ENCODE data around the gene BNIP2.
"Not testable (repeated sequence)": the region's sequence is repeated elsewhere in the genome, so short reads cannot be mapped to it uniquely, and the experiment has no call there.

Gene BNIP2

GRCh38 chr15:59687836-59688235 is 1.3 kb downstream of the BNIP2 start:
- peak; percentile 29 to 34 for ATAC-seq

- ATAC-seq: no peak
These were observed 2.7 kb downstream of the BNIP2 start for GRCh38 chr15:59686389-59686788.

GRCh38 chr15:59685737-59686297 is 3.3 kb downstream of the BNIP2 start:
- no peak for ATAC-seq

- no peak for ATAC-seq
These were observed 8.2 kb downstream of the BNIP2 start for GRCh38 chr15:59680870-59681269.

GRCh38 chr15:59680346-59680745 is 8.8 kb downstream of the BNIP2 start:
- ATAC-seq: no peak

- no peak for ATAC-seq
These were observed 10.5 kb downstream of the BNIP2 start for GRCh38 chr15:59678620-59679019.

- ATAC-seq: no peak
These were observed 10.9 kb downstream of the BNIP2 start for GRCh38 chr15:59678172-59678571.

- no peak for ATAC-seq
These were observed 12.6 kb downstream of the BNIP2 start for GRCh38 chr15:59676565-59676964.

- no peak for ATAC-seq
These were observed 14.7 kb downstream of the BNIP2 start for GRCh38 chr15:59674361-59674877.

GRCh38 chr15:59668556-59668955 is 20.6 kb downstream of the BNIP2 start:
- ATAC-seq: no peak

GRCh38 chr15:59662260-59662659 is 26.9 kb downstream of the BNIP2 start:
- no peak for ATAC-seq

GRCh38 chr15:59659366-59659765 is 29.8 kb downstream of the BNIP2 start:
- no peak for ATAC-seq

- peak in 1 of 2 donors; percentile 6 for ATAC-seq
These were observed 31.4 kb downstream of the BNIP2 start for GRCh38 chr15:59657635-59658125.

- ATAC-seq: peak; percentile 100
These were observed 32.1 kb downstream of the BNIP2 start, which contains the start of gene GTF2A2 for GRCh38 chr15:59656897-59657634. Gene GTF2A2, minus strand, starts transcription at chr15:59657515. Its CDS starts 5,238 bp downstream, at chr15:59652277.

GRCh38 chr15:59654046-59654445 is 35.1 kb downstream of the BNIP2 start:
- no peak for ATAC-seq

GRCh38 chr15:59649603-59650002 is 39.5 kb downstream of the BNIP2 start:
- no peak for ATAC-seq

GRCh38 chr15:59647085-59647484 is 42.0 kb downstream of the BNIP2 start:
- no peak for ATAC-seq

- no peak for ATAC-seq
These were observed 42.8 kb downstream of the BNIP2 start for GRCh38 chr15:59646277-59646676.

GRCh38 chr15:59645812-59646211 is 43.3 kb downstream of the BNIP2 start:
- ATAC-seq: not testable (repeated sequence)

GRCh38 chr15:59644756-59645155 is 44.4 kb downstream of the BNIP2 start:
- ATAC-seq: peak; percentile 55 to 59

GRCh38 chr15:59642351-59642750 is 46.8 kb downstream of the BNIP2 start:
- no peak for ATAC-seq

GRCh38 chr15:59637507-59637906 is 51.6 kb downstream of the BNIP2 start:
- not testable (repeated sequence) for ATAC-seq

- ATAC-seq: no peak
These were observed 52.9 kb downstream of the BNIP2 start for GRCh38 chr15:59636184-59636583.

- ATAC-seq: no peak
These were observed 56.4 kb downstream of the BNIP2 start for GRCh38 chr15:59632714-59633113.
